ENCODE measurements around the gene ANK2.
"Not testable (repeated sequence)": the region's sequence is repeated elsewhere in the genome, so short reads cannot be mapped to it uniquely, and the experiment has no call there.

Gene ANK2

DNA sequence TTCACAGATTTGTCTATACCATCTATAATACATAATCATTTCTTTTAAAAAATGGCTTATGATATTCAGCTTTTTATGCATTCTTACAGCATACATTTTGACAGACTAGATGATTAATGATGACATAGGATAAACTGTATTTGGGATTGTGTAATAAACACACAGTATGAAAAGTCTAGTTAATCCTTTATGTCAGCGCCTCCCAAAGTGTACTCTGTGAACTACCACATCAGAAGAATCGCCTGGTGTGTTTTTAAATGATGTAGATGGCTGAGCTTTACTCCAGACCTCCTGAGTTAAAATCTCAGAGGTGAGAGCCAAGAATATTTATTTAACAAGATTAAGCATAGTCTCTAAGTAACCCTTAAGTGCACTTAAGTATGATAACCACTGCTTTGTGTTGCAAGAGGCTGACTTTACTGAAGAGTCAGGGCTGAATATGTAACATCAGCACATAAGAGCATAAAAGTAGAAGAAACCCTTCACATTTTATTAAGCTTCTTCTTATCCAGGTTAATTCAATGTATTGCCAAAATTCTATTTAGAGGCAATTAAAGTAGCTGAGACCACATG is 104.2 kb downstream of the ANK2 start:
- DNase-seq (no peak), ATAC-seq (no peak)

DNA sequence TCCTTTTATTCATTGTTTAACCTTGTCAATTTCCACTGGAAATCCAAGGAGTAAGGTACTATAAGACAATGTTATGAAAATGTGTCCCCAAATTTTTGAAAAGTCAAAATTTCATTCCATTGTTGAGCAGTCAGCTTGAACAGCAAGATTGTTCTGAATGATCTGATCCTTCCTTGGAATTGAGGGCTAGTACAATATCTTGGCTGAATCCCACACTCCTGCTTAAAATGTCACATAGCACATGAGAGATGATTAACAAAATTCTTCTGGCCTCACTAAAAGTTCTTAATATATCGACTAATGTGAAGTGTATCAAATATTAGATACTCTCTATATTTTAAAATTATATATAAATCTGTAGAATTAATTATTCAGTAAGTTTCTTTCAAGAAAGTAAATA is 104.8 kb downstream of the ANK2 start:
- no peak for DNase-seq
- ATAC-seq: no peak

DNA sequence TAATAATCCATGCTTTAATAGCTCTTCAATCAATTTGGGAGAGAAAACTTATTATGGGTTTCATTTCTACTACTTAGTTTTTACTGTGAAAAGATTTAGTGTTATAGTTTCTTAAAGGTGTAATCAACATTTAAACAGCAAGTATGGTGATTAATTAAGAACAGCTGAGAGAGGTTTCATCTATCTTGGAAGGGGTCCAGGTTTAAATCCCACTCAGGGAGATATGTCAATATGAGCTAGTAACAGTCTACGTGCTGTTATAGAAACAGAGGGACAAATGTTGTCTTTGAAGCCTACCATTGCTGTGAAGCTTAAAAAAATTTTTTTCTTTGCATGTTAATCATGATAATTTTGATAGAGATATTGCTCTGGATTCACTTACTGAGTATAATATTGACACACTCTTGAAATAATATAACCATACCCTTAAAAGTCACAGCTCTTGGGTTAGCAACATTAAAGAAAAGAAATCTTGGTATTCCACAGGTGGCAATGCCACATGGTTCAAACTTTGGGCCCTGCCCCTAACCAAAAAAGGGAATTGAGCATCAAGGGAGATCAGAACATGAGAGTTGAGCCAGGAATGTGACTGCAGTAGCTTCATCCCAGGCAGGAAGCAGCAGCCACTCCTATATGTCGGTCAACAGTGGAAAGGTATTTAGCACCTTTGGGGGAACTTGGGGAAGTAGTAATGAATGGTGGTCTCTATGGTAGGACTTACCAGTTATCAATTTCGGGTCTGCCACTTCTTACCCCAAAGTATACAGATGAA is 107.8 kb downstream of the ANK2 start:
- DNase-seq: no peak
- no peak for ATAC-seq

DNA sequence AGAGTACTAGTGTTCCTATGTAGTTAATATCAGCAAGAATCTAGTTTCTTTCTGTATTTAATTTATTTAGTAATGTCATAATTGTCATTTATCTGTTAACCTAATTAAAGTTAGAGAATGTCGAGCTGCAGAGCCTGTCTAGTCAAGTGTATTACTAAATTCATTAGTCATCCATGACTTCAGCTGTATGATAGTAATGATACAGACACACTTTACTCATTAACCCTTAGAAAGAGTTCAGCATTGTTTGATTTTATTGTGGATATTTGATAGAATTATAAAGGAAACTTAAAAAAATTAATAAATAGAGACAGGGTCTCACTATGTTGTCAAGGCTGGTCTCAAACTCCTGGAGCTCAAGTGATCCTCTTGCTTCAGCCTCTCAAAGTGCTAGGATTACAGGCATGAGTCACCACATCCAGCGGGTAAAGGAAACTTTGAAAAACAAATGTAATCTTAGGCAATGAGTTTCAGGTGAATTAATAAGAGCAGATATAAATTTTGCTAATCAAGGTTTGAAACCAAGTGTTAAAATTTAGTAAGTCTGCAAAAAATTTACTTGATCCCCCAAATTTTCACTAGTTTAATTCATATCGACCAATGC is 110.6 kb downstream of the ANK2 start:
- DNase-seq (no peak), ATAC-seq (no peak)

DNA sequence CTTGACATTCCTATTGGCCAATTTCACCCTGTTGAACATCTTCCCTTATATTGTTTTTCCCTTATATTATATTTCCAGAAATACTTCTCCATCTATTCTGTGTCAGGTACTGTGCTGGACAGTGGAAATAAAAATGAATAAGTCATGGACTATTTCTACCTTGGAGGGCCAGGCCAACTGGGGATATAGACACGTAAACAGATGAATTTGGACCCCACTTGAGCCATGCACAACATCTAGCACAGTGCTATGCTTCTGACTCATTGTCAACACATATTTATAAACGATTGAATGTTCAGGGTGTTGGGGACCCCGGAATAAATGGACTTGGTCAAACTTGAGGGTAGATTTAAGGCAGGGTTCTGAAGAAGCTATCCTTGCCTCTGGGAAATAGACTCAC is 111.1 kb downstream of the ANK2 start:
- no peak for DNase-seq
- no peak for ATAC-seq

DNA sequence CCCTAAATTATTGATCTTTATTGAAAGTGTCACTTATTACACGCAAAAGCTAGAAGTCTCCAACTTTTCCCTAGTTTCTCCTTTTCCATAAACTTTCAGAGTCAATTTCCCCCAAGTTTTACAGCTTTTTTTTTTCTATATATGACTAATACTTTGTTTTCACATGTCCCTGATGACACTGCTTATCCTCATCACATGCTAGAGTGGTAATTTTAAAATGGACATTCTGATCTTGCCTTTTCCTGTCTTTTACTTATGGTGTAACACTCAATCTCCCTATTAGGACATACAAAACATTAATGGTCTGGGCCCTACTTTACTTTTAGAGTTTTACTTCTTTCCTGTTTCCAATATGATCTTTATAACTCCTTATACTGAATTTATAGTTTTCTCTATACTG is 112.6 kb downstream of the ANK2 start:
- ATAC-seq (no peak), DNase-seq (no peak)

DNA sequence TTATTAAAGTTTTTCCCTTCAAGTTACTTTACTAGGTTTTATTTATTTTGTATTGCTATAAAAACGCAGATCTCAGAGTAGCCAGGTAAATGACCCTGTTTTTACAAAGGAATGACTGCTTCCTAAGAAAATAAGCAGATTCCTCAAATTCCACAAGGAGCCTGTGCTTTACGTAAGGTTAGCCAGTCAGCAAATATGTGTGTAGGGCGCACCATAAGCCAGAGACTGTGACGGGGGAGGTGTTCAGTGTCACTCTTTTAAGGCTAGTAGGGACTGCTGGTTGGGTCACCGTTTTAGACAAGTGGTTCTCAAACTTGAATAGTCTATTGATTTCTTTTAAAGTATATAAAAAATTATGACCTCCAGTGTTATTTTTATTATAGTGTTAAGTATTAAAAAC is 119.9 kb downstream of the ANK2 start:
- ATAC-seq (no peak), DNase-seq (no peak)

DNA sequence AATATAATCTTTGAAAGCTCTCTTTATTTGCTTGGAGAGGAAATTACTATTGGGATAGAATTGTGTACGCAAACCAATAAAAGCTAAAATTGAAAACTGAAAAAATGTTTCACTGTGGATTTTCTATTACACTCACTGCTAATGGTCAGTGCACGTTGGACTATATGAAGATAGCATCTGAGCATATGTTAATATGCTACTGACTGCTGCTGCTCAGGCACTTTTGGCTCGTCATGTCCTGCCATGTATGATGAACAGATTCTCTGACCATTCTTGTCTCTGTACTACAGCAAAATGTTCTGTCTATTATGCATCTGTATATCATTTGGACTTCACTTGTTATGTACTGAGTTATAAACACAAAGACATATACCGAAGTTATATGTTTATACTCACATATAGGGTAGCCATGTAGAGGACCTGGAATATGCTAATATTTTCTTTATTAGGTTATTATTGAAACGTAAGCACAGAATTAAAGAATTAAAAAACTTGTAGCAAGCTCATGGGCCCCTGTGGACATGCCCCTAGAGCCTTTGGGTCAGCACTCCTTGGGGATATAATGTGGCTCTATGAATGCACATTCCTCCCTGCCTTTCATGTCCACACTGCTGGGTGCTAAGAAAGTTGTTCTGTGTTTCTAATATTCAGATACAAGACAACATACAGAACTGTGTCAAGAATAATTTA is 120.8 kb downstream of the ANK2 start:
- ATAC-seq (no peak), DNase-seq (no peak)

DNA sequence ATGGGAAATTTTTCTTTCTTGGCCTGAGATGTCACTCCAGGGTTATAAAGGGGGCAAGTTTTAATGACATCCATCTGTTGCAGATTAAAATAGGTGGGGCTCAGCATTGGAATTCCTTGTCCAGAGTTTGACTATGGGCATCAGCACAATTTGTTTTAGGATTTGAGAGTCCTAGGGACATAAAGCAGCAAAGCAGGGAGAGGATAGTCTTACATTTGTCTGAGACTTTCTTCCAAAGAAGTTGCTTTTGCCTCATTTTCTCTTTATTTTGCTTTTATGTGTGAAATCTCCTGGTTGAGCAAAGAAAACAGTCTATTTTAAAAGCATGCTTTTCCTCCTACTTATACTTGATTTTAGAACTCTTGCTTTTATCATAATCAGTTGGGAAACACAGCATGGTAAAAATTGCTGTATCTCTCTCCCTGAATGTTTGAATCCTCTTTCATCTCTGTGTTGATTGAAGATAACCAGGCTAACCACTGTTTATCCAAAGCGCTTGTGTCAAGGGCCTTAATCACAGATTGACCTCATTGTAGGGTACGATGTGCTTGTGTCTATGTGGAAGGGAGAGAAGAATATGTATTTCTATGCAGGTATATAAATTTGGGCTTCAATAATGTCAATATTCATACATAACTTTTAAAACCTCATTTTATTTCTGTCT is 121.5 kb downstream of the ANK2 start:
- ATAC-seq: no peak
- no peak for DNase-seq

DNA sequence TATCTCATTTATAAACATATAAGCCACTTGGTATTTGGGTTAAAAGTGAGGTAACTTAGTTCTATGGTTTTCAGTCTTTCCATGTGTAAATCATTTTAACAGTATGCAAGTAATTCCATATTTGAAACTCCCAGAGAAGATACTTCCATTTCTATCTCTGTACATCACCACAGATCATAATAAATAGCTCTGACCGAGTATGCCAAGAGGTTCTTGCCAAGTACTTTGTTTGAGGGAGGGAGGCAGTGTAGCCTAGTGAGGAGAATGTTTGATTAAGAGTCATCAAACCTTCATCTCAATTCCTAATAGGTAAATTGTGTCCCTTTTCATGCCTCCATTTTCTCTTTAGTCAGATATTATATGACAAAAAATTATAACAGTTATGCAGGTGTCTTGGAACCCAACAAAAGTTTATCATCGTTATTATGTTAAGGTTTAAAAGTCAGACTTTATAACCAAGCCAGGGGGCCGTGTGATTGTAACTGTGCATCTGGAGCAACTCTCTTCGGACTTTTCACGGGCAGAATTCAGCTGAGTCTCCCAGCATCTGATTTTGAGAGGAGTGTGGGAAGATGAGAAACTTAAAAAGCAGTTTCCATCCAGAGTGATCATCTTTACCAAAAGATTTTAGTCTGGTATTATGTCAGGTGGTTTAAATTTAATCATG is 123.8 kb downstream of the ANK2 start:
- DNase-seq (no peak), ATAC-seq (no peak)

DNA sequence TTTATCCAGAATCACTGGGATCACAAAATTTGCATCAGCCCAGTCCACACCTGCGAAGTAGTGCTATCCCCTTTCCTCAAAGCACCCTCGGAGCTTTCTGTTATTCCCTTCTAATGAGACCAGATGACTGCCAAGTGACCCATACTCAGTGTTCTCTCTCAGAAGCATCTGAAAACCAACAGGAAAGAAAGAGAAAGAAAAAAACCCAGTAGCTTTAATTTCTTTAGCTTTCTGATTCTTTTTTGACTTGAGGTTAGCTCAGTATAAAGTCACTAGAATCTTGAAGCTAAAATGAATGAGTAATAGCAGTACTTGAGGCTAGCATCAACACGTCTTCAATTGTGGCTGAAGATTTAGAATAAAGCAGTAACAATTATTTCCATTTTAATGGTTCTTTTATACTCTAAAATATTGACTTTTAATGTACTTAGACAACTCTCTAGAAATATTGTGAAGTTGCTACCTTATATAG is 124.4 kb downstream of the ANK2 start:
- ATAC-seq (no peak), DNase-seq (no peak)

DNA sequence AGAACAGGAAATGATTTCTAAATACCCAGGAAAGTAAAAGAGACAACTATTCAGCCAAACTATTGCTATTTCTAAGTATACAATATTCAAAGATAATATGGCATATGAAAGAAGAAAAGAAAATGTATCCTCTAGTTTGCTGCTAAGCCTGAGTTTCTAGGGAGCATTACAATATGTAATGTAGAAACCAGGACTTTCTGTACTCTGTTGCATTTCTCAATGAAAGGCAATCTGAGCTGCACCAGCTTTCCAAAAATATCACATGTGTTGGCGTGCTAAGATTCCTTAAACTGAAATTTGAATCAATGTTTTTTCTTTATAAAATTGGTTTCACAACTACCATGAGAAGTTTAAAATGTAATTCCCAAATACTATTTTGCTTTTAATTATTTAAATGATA is 129.6 kb downstream of the ANK2 start:
- DNase-seq (no peak), ATAC-seq (no peak)

DNA sequence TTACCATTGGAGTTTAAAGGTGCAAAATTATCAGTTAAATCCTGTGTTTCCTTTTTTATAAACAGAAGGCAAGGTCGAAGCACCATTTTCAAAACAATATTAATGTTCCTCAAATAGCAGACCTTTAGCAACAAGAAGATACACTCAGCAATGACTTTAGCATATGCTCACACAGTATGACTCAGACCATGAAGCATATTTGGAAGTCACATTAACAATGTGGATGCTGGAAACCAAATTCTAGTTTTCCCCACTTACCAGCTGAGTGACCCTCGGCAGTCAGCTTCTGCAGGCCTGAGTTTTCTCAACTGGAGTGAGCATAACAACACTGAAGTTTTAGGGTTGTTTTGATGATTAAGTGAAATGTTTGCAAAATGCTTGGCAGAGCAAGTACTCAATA is 130.5 kb downstream of the ANK2 start:
- no peak for DNase-seq
- ATAC-seq: no peak

DNA sequence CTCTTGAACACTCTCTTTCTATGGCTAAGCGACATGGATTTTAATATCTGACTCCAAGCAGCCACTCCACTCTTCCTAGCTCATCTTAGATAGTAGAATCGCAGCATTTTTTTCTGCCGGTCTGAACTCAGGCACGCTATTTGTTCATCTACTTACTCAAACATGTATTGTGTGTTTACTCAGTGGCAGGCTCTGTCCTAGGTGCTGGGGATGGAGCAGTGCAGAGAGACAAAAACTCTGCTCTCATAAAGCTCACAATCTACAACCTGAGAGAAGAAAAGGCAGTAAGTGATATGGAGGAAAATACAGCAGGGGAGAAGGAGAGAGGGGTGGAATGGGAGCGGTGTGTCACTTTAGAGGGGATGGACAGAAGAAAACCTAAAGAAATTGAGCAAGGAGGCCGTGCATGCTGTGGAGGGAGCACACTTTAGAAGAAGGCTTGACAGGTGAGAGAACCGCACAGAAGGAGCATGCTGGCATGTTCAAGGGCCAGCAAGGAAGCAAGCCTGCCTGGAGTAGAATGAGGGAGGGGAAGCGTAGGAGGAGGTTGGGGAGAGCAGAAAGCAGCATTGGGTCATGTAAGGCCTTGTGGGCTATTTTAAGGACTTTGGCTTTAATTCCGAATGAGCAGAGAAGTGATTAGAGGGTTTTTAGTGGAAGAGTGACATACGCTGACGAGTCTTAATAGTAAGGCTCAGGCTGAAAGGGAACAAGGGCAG is 132.0 kb downstream of the ANK2 start:
- DNase-seq: no peak
- no peak for ATAC-seq

DNA sequence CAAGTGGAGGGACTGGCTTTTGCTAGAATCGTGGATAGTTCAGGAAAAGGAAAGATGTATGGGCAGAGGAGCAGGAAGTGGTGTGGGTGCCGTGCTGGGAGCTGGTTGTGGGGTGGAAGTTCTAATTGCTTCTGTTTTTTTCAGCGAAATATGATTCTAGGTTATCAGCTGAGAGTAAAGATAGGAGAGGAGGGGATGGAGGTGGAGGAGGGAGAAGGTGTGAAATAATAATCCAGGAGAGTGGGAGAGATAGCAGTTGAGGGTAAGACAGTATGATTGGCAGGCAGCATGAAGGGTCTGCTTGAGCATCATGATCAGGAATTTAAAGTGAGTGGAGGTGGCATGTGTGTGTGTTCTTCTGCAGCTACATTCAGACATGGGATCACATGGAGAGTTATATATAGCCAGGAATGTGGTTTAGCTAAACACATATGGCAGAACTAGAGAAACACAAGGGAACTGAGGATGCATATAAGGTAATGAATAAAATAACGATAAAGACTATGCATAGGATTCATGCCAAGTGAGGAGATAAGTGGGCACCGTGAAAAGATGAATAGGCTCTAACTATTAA is 133.7 kb downstream of the ANK2 start:
- DNase-seq: no peak

DNA sequence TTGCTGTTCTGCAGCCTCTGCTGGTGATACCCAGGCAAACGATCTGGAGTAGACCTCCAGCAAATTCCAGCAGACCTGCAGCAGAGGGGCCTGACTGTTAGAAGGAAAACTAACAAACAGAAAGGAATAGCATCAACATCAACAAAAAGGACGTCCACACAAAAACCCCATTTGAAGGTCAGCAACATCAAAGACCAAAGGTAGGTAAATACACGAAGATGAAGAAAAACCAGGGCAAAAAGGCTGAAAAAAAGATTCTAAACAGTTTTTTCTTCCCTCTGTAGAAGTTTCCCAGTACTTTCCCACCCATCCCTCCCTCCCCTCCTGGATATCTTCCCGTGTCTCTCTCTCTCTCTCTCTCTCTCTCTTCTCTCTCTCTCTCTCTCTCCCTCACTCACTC is 136.8 kb downstream of the ANK2 start:
- DNase-seq, ATAC-seq: not testable (repeated sequence)

More for the DNA sequence above, 133.7 kb downstream of the ANK2 start:
- no peak for ATAC-seq

DNA sequence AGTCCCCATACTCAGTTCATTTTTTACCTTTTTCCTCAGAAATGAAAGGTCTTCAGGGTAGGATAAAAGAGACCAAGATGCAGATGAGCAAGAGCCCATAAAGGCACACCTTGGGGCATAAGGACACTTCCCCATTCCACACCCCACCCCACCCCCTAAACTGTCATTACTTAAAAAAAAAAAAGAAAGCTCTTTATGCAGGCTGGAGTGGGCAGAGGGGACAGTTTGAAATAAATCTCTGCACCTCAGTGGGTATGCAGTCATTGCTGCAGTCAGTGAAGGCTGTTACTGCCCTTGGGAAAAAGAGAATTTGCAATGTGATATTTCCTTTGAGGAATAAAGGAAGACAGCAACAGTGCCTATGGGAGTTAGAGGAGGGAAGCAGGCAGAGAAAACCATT is 137.5 kb downstream of the ANK2 start:
- no peak for DNase-seq
- no peak for ATAC-seq

DNA sequence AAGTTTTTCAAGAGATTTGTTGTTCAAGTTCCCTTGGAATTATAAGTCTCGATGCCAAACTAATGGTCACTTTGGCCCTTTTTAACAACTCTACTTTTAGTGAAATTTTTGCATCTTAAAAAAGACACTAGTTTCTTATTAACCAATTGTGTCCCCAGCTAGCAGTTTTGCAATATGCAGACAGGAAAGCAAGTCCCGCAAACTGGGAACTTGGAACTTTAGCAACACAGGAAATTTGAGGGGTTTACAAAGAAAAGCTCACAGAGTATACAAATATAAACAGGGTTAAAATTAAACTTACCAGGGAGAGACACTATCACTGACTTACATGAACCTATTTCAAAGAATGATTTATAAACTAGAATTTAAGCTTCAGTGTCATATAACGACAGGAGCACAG is 137.9 kb downstream of the ANK2 start:
- DNase-seq (no peak), ATAC-seq (no peak)

DNA sequence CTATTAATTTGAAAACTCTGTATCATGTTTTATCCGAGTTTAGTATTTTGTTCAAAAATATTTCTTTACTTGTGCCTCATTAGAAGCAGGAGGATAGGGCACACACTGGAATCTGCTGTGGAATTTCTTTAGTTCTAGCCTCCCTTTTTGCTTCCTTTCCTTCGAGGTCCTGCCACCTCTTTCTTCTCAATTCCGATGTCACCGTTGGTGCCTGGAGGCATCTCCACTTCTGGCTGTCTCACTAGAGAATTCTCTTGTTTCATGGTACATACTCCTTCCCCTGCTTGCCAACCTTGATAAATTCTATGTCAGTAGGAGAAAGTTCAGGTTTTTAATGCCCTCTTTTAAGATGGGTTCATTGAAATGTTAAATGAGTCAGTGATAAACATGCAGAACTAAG is 140.1 kb downstream of the ANK2 start:
- DNase-seq (no peak), ATAC-seq (no peak)

DNA sequence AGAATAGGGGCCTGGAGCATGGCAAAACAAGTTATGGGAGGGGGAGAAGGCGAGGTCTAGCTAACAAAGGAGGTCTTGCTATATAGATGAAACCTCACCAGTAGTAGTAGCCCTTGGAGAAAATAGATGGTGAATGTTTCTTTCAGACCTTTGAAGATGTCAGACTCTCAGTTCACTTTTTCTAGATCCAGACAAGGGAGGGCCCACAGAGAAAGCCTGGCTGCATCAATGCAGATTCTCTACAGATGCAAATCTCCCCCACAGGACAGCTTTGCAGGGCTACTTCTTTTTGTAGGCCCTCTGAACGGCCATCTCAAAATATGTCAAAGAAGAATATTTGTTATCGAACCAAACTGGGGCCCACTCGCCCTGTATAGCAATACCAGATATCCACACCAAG is 159.7 kb downstream of the ANK2 start:
- ATAC-seq (no peak), DNase-seq (no peak)

All from stimulated activated naive CD8-positive, alpha-beta T cell treated with anti-CD3 and anti-CD28 coated beads, Interleukin-15, Interleukin-2, amounts not matched to agents 100 U/mL and 50 U/mL, for 24 hours (primary cell).